Measurements from ENCODE around the gene ZFC3H1.
"Not testable (repeated sequence)": the region's sequence is repeated elsewhere in the genome, so short reads cannot be mapped to it uniquely, and the experiment has no call there.

The ZFC3H1 gene

GRCh38 chr12:71626768-71627167, 36.9 kb downstream of the ZFC3H1 start:
- no peak for DNase-seq (ENCODE audit: low read depth)

DNA sequence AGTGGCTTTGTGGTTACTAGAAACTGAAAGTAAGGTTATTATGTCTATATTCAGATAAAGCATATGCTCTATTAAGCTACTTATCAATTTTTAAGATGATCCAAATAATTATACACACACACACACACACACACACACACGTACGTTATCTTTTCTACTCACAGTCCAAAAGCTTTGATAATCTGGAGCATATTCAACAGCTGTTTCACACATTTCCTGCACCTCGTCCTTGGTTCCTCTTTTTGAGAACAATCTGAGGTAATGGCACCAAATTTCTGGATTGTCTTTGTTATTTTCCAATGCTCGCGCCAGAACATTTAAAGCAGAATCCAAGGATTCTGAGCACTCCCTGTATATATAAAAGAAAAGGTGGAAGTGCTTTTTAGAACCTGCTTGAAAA, 37.5 kb downstream of the ZFC3H1 start:
- no peak for DNase-seq (ENCODE audit: low read depth)

GRCh38 chr12:71625476-71625875, 38.2 kb downstream of the ZFC3H1 start:
- no peak for DNase-seq (ENCODE audit: low read depth)

DNA sequence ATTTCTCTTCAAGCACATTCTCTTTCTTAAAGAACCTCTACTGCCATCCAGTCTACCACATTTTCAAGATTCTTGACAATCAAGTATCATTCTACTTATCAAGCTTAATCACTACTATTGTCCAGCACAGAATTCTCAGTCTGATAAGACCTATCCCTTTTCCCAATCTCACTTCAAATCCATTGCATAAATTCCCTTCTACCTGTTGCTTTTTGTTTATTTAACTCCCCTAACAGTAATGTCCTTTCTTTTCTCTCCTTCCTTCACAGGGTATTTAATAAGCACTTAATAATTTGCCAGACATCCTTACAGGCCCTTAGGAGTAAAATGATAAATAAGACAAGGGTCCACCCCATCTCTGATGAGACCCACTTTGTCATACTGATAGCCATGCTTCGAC, 41.7 kb downstream of the ZFC3H1 start:
- DNase-seq (ENCODE audit: low read depth) = no peak

- DNase-seq (ENCODE audit: low read depth) = no peak
Measured at GRCh38 chr12:71610031-71610795, 53.4 kb downstream of the ZFC3H1 start.

DNA sequence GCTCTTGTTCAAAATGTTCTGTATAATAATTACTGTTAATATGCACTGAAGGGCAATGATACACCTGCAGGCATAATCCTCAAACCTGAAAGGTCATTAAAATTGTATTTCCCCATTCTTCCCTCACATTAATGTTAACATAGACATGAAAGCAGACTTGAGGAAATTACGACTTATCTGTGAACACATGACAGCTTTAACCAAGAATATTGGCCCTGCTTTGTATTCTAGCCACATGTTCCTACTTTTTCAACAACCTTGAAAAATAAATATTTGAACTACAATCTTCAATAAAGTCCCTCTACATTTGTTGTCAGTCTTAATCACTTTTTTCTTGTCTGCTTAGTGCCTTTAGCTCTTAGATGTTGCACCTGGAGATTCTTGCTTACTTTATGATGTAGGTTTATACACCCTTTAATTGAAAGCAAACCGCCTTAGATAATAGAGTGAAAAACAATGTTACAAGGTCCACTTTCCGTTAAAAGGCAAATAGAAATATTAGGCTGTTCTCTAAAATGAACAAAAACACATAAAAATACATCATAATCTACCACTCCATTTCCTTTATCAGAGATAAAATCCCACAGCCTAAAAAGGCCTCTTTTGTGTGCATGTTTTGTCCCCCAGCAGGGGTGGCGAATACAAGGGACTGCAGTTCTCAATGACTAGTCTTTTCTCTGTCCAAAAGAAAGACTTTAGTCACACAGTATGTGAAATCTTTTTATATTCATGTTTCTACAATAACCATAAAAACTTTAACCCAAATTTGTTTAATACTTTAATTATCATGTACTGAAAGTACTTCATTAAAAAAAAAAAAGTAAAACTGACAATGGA, 55.9 kb downstream of the ZFC3H1 start:
- no peak for DNase-seq (ENCODE audit: low read depth)

DNA sequence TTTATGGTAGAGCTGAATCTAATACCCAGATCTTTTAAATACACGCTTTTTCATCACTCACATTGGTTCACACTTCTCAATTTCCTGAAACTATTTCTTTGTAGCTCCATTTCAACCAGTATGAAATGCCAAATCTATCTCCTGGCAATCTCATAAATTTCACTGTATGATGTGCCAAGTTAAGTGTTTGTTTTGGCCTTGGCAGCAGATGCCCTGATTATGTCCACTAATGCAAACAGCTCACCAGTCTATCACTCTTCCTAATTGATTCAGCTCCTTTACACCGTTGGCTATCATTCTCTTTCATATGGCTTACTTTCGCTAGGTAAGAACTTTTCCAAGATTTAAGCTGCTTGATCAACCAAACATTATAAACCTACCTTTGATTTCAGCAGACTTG, 58.6 kb downstream of the ZFC3H1 start:
- no peak for DNase-seq (ENCODE audit: low read depth)

DNA sequence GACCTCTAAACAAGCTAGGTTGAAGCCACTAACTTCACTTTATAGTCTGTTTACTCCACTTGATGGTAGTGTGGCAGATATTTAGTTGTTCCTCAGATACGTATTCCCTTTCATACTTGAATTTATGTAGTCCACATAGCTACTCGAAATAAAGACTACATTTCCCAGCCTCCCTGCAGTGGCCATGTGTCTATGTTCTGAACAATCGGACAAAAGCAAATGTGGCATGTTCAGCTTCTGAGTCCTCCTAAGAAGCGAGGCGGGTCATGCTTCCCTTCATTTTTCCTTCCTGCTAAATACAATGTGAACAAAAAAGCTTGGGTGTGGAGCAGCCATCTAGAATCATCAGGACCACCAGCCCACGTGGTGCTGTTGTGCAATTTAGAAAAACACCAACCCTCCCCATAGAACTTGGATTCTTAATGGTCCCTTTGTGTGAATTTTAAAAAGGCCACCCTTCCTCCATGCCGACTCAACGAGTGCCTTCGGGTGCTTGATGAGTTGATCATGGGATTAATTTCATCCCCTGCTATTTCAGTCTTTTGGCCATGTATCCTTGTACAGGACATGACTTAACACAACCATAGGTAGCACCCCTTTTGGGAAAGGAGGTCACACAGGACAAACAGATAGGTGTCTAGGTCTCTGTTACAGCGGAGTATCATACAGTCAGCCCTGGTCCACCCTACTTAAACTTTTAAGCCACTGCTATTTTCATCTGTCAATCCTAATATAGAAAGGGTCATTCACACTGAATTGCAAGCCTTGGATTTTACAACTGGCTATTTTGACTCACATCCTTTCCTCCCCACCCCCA, 60.7 kb downstream of the ZFC3H1 start:
- no peak for DNase-seq (ENCODE audit: low read depth)

DNA sequence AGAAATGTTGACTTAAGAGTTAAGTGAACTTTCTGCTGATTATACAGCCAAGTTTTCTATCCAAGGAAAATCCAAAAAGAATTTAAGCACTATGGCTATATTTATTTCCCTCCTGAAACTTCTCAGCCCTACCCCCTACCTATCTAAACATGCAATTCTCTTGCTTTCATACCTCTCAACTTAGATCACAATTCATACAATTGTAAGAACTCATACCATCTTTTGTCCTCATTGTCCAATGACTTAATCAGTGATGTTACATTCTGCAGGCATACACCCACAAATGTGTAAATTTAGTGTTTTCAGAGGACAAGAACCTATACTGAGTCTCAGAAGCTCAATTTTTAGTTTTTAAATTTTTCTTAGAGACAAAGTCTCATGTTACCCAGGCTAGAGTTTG, 62.1 kb downstream of the ZFC3H1 start:
- no peak for DNase-seq (ENCODE audit: low read depth)

DNA sequence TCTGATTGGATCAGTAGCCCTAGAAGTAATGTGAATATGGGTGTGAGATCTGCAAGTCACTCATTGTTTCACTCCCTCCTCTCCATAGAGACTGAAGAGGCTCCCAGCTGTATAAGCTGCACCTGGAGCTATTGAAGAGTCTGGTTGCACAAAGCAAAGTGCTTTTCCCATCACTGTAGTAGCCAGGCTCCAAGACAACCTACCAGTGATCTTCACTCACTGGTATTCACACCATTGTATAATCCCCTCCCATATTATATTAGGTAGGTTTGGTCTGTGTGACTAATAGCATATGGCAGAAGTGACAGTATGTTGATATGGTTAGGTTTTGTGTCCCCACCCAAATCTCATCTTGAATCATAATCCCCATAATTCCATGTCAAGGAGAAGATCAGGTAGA, 64.4 kb downstream of the ZFC3H1 start:
- DNase-seq (ENCODE audit: low read depth) = no peak

DNA sequence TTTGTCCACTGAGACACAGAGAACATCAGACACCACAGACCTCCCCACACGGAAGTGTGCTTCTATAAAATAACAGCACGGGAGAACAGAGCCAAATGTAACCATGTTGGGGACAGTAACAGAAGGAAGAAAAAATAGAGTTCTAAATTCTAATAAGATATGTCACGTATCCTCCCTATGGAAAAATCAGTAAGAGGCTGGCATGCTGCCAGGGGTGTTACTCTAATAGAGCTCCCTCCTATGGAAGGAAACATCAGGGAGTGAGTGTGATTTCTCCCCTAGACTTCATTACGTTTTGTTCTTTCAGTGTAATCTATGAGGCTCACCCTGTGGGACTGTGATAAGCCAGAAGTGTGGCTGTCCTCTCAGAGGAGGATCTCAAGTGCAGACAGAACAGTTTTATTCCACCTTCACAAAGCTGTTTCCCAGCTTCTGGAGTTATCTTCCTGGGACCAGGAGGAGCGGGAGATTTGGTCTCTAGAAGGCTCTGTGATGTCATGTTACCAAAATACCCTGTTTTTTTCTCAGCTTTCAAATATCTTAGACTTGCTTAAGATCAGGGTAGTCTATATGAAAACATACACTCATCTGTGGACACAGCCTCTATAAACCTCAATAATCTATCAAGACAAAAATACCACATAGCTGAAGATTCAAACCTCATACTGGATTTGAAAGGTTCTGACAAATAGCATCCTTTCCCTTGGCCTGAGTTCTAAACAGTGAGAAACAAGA, 69.3 kb downstream of the ZFC3H1 start:
- no peak for DNase-seq (ENCODE audit: low read depth)

DNA sequence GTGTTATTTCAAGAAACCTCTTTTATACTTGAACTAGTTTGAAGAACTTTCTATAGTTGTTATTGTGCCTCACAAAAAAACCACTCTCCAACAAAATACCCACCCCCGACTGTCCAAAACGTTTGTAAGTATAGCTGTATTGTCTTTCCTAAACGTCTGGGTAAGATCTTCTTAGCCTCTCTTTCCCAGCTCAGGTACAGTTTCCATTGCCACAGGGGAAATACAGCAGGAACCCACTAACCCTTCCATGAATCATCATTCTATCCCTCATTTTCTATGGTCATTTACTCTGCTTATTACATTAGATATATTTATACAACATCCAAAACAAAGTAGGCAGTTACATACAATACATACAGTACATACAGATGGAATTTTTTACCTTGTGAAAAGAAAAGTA, 70.8 kb downstream of the ZFC3H1 start:
- no peak for DNase-seq (ENCODE audit: low read depth)

DNA sequence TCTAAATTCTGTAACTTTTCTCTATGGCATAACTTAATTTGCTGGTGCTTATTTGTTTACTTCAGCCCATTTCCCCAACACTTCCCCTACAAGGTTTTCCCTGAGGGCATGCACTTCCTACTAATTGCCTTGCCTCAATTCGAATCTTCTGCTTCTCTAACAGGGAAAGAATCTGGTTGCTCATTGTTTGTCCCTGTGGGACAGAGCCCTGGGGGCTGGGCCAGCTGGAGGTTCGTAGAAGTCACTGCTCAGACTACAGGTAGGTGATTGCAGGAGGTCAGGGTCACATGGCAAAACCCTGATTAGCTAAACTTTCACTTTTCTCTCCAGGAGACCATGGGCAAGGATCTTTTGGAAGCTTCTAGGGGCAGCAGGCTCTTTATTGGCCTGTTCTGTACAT, 72.0 kb downstream of the ZFC3H1 start:
- no peak for DNase-seq (ENCODE audit: low read depth)

DNA sequence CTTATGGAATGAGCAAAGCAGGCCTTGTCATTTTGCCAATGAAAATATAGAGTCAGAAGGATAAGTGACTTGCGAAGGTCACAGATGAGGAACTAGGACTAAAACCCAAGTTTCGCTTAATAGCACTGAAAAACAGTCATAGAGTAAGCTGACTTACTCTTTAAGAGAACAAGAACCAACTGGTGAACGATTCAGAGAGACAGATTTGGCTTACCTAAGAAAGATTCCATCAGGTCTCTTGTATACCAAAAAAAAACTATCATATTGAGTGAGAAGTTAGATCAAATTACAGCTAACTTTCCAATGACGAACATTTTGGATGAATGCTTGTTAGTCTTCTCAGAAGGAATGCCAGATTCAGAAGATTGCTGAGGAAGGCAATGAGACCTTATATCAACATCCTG, 74.2 kb downstream of the ZFC3H1 start:
- peak; percentile 66 for DNase-seq (ENCODE audit: low read depth)

GRCh38 chr12:71587012-71587411, 76.6 kb downstream of the ZFC3H1 start:
- no peak for DNase-seq (ENCODE audit: low read depth)

DNA sequence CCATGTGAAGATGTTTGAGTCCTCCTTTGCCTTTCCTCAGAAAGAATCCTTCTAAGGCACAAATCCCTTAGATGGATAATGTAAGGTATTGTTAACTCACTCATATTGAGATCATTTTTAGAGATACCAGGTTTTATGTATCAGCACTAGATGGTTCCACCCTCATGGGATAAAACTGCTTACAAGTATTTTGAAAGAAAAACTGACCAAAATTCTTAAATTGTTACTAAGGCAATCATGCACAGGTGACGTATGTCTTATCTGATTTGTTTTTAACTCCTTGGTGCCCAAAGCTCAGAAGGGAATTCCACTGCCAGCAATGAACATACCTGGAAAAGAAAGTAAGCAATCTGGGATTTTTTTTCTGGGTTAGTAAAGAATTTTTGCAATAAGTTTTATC, 78.4 kb downstream of the ZFC3H1 start:
- no peak for DNase-seq (ENCODE audit: low read depth)

- no peak for DNase-seq (ENCODE audit: low read depth)
Measured at GRCh38 chr12:71584356-71584755, 79.3 kb downstream of the ZFC3H1 start.

- DNase-seq (ENCODE audit: low read depth) = no peak
Measured at GRCh38 chr12:71582925-71583324, 80.7 kb downstream of the ZFC3H1 start.

DNA sequence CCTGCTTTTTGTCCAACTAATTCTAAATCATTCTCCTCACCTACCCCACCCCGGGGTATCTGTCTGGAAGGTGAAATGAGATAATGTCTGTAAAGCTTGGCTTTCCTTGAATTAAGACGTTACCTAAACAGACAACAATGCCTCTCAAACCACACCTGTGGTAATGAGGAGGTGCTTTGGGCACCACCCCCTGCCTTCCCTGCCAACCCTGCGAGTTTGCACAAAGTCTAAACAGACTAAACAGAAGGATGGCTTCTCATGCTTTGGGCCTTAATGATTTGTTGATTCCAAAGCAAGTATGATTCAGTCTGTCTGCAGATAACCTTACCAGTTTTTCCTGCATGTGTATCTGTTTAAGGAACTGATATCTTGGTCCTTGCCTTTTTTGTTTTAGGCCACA, 82.4 kb downstream of the ZFC3H1 start:
- DNase-seq (ENCODE audit: low read depth) = no peak

GRCh38 chr12:71578694-71579258, 84.9 kb downstream of the ZFC3H1 start:
- no peak for DNase-seq (ENCODE audit: low read depth)

DNA sequence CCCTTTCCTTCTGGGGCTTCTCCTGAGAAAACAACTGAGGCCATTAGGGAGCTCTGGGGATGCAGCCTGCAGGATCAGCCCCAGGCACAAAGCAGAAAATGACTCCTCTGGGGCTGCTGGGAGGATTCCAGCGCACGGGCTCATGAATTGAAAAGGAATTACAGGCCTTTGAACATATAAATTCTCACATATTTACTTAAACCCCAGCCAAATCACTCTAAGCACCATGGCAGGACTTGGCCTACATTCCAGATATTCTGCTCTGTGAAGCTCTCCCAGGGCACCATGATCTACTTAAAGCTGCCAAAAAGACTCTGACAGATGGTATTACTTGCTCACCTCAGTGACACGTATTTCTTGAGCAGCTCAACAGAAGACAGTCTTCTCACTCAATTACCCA, 87.2 kb downstream of the ZFC3H1 start:
- no peak for DNase-seq (ENCODE audit: low read depth)

GRCh38 chr12:71569885-71570284, 93.8 kb downstream of the ZFC3H1 start:
- DNase-seq (ENCODE audit: low read depth) = not testable (repeated sequence)
